ENCODE measurements around the gene KIF13A.
"Not testable (repeated sequence)": the region's sequence is repeated elsewhere in the genome, so short reads cannot be mapped to it uniquely, and the experiment has no call there.

The KIF13A gene

GRCh38 chr6:17867880-17868279 is 119.6 kb downstream of the KIF13A start:
- DNase-seq = no peak

- no peak for DNase-seq
These were observed 120.5 kb downstream of the KIF13A start for GRCh38 chr6:17866876-17867444.

- DNase-seq = no peak
These were observed 121.4 kb downstream of the KIF13A start for GRCh38 chr6:17865798-17866725.

GRCh38 chr6:17865243-17865642 is 122.2 kb downstream of the KIF13A start:
- DNase-seq = peak; percentile 74

- no peak for DNase-seq
These were observed 123.3 kb downstream of the KIF13A start for GRCh38 chr6:17863901-17864754.

- no peak for DNase-seq
These were observed 126.1 kb downstream of the KIF13A start for GRCh38 chr6:17861361-17861760.

GRCh38 chr6:17859846-17860245 is 127.6 kb downstream of the KIF13A start:
- no peak for DNase-seq

GRCh38 chr6:17858584-17858983 is 128.9 kb downstream of the KIF13A start:
- no peak for DNase-seq

GRCh38 chr6:17857188-17857587 is 130.2 kb downstream of the KIF13A start:
- DNase-seq = not testable (repeated sequence)

- DNase-seq = no peak
These were observed 131.1 kb downstream of the KIF13A start for GRCh38 chr6:17856306-17856705.

GRCh38 chr6:17855381-17855780 is 132.1 kb downstream of the KIF13A start:
- no peak for DNase-seq

GRCh38 chr6:17853533-17853932 is 133.9 kb downstream of the KIF13A start:
- no peak for DNase-seq

GRCh38 chr6:17851720-17852161 is 135.7 kb downstream of the KIF13A start:
- no peak for DNase-seq

- DNase-seq = no peak
These were observed 136.3 kb downstream of the KIF13A start for GRCh38 chr6:17851001-17851719.

- no peak for DNase-seq
These were observed 137.2 kb downstream of the KIF13A start for GRCh38 chr6:17850281-17850680.

GRCh38 chr6:17847203-17847760 is 140.2 kb downstream of the KIF13A start:
- no peak for DNase-seq

GRCh38 chr6:17846762-17847161 is 140.7 kb downstream of the KIF13A start:
- no peak for DNase-seq

GRCh38 chr6:17845598-17845997 is 141.8 kb downstream of the KIF13A start:
- no peak for DNase-seq

GRCh38 chr6:17844967-17845366 is 142.5 kb downstream of the KIF13A start:
- DNase-seq = not testable (repeated sequence)

GRCh38 chr6:17842934-17843821 is 144.3 kb downstream of the KIF13A start:
- no peak for DNase-seq
